Panc1 (cell line): Measurements from ENCODE around the gene TBC1D22A. TPM values are rescaled to one million over a fixed set of nuclear protein-coding genes. Genes with fewer than 3 reads are reported as not detected.

Source experiments
- ATAC-seq: fragments of 200-7000 bp; cut with Tn5 transposase; 2 replicates; pipeline ENCODE4 v1.9.1; 2020; ENCODE audit warnings: mild to moderate bottlenecking, moderate library complexity
- BruUV-seq: library from RNA; stranded (reverse); fragments of 400-500 nt; replicated peaks from 2 replicates; lab custom pipeline; 2021; lab: Mats Ljungman, UMichigan
- CTCF ChIA-PET: fragments of 300-600 bp; sonication (Branson Sonifier 250); formaldehyde crosslinking; loops from one replicate; lab custom pipeline; 2022; ENCODE audit warnings: antibody characterized with exemption; lab: Charles Lee
- POLR2A ChIA-PET: fragments of 300-600 bp; sonication (Branson Sonifier 250); formaldehyde crosslinking; loops from one replicate; lab custom pipeline; 2022; ENCODE audit warnings: antibody characterized with exemption; lab: Charles Lee
- DNase-seq: peaks from one replicate; pipeline ENCODE4 v3.0.0-alpha.2; 2010; ENCODE audit warnings: low read depth, low spot score
- H3K27ac ChIP-seq: 2 replicates; pipeline ENCODE4 v1.5.1; 2011; ENCODE audit warnings: mild to moderate bottlenecking, low read length, inconsistent platforms
- H3K27me3 ChIP-seq: fragments of 200-500 bp; sonication (Bioruptor generic); 2 replicates; pipeline ENCODE4 v1.6.0; 2014; ENCODE audit warnings: low read length, inconsistent platforms; ENCODE audit not compliant: control insufficient read depth, insufficient read depth
- H3K36me3 ChIP-seq: fragments of 200-500 bp; sonication (Bioruptor generic); 2 replicates; pipeline ENCODE4 v1.5.1; 2014; ENCODE audit warnings: inconsistent platforms, mild to moderate bottlenecking, low read length, moderate library complexity; ENCODE audit not compliant: control insufficient read depth, insufficient read depth
- H3K4me1 ChIP-seq: 2 replicates; pipeline ENCODE4 v1.5.1; 2011; ENCODE audit warnings: inconsistent platforms, mild to moderate bottlenecking, low read length, moderate library complexity; ENCODE audit not compliant: control insufficient read depth, insufficient read depth
- H3K4me3 ChIP-seq, 2 experiments: 2 replicates each; pipeline ENCODE4 v1.5.1; 2011 to 2012; ENCODE audit warnings: low read depth in 2 of 2, low read length in 2 of 2, mild to moderate bottlenecking in 2 of 2, inconsistent platforms in 1 of 2, moderate library complexity in 1 of 2
- H3K9me3 ChIP-seq: fragments of 200-500 bp; sonication (Bioruptor generic); 2 replicates; pipeline ENCODE4 v1.5.1; 2014; ENCODE audit warnings: low read depth, mild to moderate bottlenecking, inconsistent platforms, low read length, moderate library complexity; ENCODE audit not compliant: control insufficient read depth, insufficient read depth
- POLR2AphosphoS5 ChIP-seq: IDR thresholded peaks from 2 replicates; pipeline ENCODE4 v1.6.1; 2012; ENCODE audit warnings: mild to moderate bottlenecking, low read depth, low read length, moderate library complexity
- SIN3A ChIP-seq: IDR thresholded peaks from 2 replicates; pipeline ENCODE4 v1.6.1; 2012; ENCODE audit warnings: low read depth, mild to moderate bottlenecking, low read length, moderate library complexity, borderline replicate concordance; ENCODE audit not compliant: insufficient read depth
- TCF7L2 ChIP-seq: IDR thresholded peaks from 2 replicates; pipeline ENCODE4 v1.6.1; 2011; ENCODE audit warnings: mild to moderate bottlenecking, low read depth, low read length, inconsistent platforms
- in situ Hi-C: cut with HindIII; loops from 2 replicates; pipeline ENCODE4 v1.10.0; 2016; ENCODE audit warnings: low sequenced_read_pairs, low pct_unique_long_range_greater_than_20kb
- intact Hi-C: fragments of 100-400 bp; cut with micrococcal nuclease; formaldehyde crosslinking; loops from one replicate; pipeline ENCODE4 v1.10.0; 2022; ENCODE audit not compliant: unreplicated experiment
- total RNA-seq: library from RNA; stranded (reverse); gene quantifications from one replicate; pipeline ENCODE4 v1.2.1, GENCODE V29; 2021; ENCODE audit not compliant: unreplicated experiment
- TF ChIP-seq, protein P1 (sequence below): fragments of 450-650 bp; IDR thresholded peaks from 2 replicates; pipeline ENCODE4 v1.5.1; 2017; ENCODE audit warnings: mild to moderate bottlenecking
- TF ChIP-seq, protein P2 (sequence below), 2 experiments: IDR thresholded peaks; 2 replicates each; pipeline ENCODE4 v1.6.1; 2011 to 2012; ENCODE audit warnings: low read depth in 2 of 2, control low read depth in 1 of 2, low read length in 1 of 2, mild to moderate bottlenecking in 1 of 2, moderate library complexity in 1 of 2; ENCODE audit not compliant: insufficient read depth in 1 of 2

TBC1D22A gene
- total RNA-seq, 1 experiment from 2014 or later: 28.7 TPM

DNA sequence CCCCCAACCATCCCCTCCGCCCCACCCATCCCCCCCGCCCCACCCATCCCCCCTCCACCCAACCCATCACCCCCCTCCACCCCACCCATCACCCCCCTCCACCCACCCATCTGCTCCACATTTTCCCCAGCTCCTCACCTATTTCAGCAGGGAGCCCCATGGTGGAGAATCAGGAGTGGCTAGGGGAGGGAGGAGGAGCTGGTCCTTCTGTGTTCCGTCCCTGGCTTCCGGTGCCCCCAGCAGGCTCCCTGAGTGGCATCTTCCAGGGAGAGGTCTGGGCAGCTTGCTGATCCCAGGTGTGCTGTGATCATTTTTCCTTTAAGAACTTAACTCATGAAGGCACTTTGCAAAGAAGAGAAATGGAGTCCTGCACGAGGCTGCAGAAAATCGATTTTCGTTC, 365.8 kb downstream of the TBC1D22A start:
- in situ Hi-C loops: no loop called here

DNA sequence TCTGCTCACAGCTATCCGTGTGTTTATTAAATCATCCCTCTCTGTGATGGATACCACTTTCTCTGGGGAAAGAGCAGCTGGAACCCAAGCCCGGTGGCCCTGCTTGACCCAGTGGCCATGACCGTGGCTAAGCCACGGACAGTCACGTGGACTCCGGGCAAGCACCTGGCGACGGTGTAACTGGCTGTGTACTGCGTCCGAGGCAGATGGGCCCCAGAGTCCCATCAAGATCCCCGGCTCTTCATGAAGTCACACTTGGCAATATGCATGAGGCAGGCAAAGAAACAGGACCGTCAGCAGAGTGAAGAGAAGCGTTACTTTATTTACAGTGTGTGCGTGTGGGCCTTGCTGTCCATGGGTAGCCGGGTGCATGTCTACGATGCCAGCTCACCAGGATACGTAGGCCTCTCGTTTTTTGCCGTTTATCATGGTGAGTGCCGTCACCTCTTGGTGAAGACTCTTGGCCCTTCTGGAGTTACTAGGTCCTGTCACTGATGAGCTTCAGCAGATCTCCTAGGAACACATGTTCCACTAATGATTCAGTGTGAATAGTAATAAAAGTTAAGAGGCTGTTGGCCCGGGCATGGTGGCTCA, 366.3 kb downstream of the TBC1D22A start:
- Histone ChIP-seq H3K9me3 (no peaks in the 10 kb centered on the region), H3K4me3 (no peak overlapping the region), H3K4me1 (no peaks in the 10 kb centered on the region), H3K27ac (no peak overlapping the region), H3K36me3 (no peaks in the 10 kb centered on the region), H3K27me3 (no peaks in the 10 kb centered on the region)
- ChIA-PET POLR2A (no interaction called here), CTCF (no interaction called here)
- in situ Hi-C loops: no loop called here
- intact Hi-C loops: no loop called here
- no TSS peak for BruUV-seq
- ATAC-seq: no peak
- no peak for TF ChIP-seq TCF7L2
- no peak for TF ChIP-seq SIN3A
- TF ChIP-seq, protein P1, sequence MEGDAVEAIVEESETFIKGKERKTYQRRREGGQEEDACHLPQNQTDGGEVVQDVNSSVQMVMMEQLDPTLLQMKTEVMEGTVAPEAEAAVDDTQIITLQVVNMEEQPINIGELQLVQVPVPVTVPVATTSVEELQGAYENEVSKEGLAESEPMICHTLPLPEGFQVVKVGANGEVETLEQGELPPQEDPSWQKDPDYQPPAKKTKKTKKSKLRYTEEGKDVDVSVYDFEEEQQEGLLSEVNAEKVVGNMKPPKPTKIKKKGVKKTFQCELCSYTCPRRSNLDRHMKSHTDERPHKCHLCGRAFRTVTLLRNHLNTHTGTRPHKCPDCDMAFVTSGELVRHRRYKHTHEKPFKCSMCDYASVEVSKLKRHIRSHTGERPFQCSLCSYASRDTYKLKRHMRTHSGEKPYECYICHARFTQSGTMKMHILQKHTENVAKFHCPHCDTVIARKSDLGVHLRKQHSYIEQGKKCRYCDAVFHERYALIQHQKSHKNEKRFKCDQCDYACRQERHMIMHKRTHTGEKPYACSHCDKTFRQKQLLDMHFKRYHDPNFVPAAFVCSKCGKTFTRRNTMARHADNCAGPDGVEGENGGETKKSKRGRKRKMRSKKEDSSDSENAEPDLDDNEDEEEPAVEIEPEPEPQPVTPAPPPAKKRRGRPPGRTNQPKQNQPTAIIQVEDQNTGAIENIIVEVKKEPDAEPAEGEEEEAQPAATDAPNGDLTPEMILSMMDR: no peak
- TF ChIP-seq POLR2AphosphoS5: no peak
- TF ChIP-seq, protein P2, sequence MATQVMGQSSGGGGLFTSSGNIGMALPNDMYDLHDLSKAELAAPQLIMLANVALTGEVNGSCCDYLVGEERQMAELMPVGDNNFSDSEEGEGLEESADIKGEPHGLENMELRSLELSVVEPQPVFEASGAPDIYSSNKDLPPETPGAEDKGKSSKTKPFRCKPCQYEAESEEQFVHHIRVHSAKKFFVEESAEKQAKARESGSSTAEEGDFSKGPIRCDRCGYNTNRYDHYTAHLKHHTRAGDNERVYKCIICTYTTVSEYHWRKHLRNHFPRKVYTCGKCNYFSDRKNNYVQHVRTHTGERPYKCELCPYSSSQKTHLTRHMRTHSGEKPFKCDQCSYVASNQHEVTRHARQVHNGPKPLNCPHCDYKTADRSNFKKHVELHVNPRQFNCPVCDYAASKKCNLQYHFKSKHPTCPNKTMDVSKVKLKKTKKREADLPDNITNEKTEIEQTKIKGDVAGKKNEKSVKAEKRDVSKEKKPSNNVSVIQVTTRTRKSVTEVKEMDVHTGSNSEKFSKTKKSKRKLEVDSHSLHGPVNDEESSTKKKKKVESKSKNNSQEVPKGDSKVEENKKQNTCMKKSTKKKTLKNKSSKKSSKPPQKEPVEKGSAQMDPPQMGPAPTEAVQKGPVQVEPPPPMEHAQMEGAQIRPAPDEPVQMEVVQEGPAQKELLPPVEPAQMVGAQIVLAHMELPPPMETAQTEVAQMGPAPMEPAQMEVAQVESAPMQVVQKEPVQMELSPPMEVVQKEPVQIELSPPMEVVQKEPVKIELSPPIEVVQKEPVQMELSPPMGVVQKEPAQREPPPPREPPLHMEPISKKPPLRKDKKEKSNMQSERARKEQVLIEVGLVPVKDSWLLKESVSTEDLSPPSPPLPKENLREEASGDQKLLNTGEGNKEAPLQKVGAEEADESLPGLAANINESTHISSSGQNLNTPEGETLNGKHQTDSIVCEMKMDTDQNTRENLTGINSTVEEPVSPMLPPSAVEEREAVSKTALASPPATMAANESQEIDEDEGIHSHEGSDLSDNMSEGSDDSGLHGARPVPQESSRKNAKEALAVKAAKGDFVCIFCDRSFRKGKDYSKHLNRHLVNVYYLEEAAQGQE (IDR thresholded peaks at IDR 0.05; ENCODE audit: insufficient read depth in 1 of 2, low read depth in 2 of 2, low read length in 1 of 2): no peak
- no peak for DNase-seq

More for the DNA sequence above, 365.8 kb downstream of the TBC1D22A start:
- H3K27ac ChIP-seq: no peak overlapping the region
- H3K27me3 ChIP-seq: no peaks in the 10 kb centered on the region
- no peaks in the 10 kb centered on the region for H3K4me1 ChIP-seq
- no TSS peak for BruUV-seq
- TF ChIP-seq TCF7L2: no peak
- no peak for TF ChIP-seq POLR2AphosphoS5
- TF ChIP-seq, protein P2 (IDR thresholded peaks at IDR 0.05; ENCODE audit: insufficient read depth in 1 of 2, low read depth in 2 of 2, low read length in 1 of 2): no peak
- TF ChIP-seq SIN3A: no peak
- TF ChIP-seq, protein P1: no peak
- no peak overlapping the region for H3K4me3 ChIP-seq
- no peak for DNase-seq
- no peak for ATAC-seq
- intact Hi-C loops: no loop called here
- CTCF ChIA-PET: interaction anchor here (0.6 kb wide), 1 partner anchor 23 kb away, joined by 3 read pairs; no protein-coding TSS in a partner anchor
- no peaks in the 10 kb centered on the region for H3K9me3 ChIP-seq
- POLR2A ChIA-PET: no interaction called here
- no peaks in the 10 kb centered on the region for H3K36me3 ChIP-seq
